ENCODE data around the gene RNF166. TPM values are rescaled to one million over a fixed set of nuclear protein-coding genes. Genes with fewer than 3 reads are reported as not detected.

The RNF166 gene
- total RNA-seq, 2 donors from 2014 or later, result 24.2 to 27.2 TPM

DNA sequence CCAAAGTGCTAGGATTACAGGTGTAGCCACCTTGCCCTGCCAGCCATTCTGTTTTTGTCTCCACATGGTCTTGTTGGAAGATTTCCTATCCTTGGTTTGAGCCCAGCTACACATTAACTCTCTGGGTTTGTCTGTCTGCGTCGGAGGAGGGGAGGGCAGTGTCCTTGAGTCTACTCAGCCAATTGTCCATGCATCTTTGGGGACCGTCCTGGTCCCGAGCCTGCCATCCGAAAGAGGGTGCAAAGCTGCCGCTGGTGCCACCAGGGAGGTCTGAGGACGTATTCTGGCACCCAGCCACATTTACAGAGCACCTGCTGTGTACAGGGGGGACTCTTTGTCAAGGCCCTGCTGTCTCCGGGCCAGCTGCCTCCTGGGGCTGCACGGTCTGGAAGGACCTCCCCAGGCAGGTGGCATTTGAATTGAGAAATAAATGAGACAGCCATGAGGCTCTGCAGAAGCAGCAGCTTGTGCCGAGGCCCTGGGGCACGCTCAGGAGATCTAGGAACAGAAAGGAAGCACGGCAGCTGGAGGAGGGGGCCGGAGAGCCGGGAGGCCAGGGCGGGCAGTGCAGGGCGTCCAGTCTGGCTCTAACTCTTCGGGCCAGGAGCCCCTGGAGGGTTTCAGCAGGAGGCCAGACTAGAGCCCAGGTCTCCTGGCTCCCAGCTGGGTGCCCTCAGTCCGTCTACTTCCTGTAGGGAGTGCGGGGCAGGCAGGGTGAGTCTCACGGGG, 56.8 kb downstream of the RNF166 start:
- no peak overlapping the region for H3K27ac ChIP-seq (ENCODE audit: low read depth, low read length)
- no peaks in the 10 kb centered on the region for H3K36me3 ChIP-seq (ENCODE audit: control insufficient read depth, insufficient read depth, low read length)
- 87 to 94% methylated on average over 5 to 20 of the region's 20 CpGs for WGBS, 2 experiments (ENCODE audit: insufficient coverage in 1 of 2, insufficient read length in 1 of 2)
- H3K4me1 ChIP-seq (ENCODE audit: control insufficient read depth, insufficient read depth, low read length), result peaks cover 5% of the 10 kb centered on the region
- Mint-ChIP-seq H3K9me3 (no peaks in the 10 kb centered on the region), H3K27ac (no peak overlapping the region), H3K36me3 (ENCODE audit: low read depth) (peaks cover 16% of the 10 kb centered on the region), H3K27me3 (ENCODE audit: insufficient read depth) (no peaks in the 10 kb centered on the region), H3K4me3 (peak overlapping the region; percentile 78), H3K4me1 (peaks cover 5% of the 10 kb centered on the region)
- no peak overlapping the region for H3K9ac ChIP-seq (ENCODE audit: extremely low read depth, low read length, poor library complexity, severe bottlenecking)
- TF ChIP-seq, protein P1, sequence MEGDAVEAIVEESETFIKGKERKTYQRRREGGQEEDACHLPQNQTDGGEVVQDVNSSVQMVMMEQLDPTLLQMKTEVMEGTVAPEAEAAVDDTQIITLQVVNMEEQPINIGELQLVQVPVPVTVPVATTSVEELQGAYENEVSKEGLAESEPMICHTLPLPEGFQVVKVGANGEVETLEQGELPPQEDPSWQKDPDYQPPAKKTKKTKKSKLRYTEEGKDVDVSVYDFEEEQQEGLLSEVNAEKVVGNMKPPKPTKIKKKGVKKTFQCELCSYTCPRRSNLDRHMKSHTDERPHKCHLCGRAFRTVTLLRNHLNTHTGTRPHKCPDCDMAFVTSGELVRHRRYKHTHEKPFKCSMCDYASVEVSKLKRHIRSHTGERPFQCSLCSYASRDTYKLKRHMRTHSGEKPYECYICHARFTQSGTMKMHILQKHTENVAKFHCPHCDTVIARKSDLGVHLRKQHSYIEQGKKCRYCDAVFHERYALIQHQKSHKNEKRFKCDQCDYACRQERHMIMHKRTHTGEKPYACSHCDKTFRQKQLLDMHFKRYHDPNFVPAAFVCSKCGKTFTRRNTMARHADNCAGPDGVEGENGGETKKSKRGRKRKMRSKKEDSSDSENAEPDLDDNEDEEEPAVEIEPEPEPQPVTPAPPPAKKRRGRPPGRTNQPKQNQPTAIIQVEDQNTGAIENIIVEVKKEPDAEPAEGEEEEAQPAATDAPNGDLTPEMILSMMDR (conservative IDR thresholded peaks at IDR 0.05), result no peak
- peak overlapping the region; percentile 90 for H3K4me3 ChIP-seq (ENCODE audit: low read length)
- no peaks in the 10 kb centered on the region for H3K9me3 ChIP-seq (ENCODE audit: control insufficient read depth, low read length)
- no peak for DNase-seq
- no peaks in the 10 kb centered on the region for H3K27me3 ChIP-seq (ENCODE audit: control insufficient read depth, insufficient read depth, low read length, poor library complexity, severe bottlenecking)

DNA sequence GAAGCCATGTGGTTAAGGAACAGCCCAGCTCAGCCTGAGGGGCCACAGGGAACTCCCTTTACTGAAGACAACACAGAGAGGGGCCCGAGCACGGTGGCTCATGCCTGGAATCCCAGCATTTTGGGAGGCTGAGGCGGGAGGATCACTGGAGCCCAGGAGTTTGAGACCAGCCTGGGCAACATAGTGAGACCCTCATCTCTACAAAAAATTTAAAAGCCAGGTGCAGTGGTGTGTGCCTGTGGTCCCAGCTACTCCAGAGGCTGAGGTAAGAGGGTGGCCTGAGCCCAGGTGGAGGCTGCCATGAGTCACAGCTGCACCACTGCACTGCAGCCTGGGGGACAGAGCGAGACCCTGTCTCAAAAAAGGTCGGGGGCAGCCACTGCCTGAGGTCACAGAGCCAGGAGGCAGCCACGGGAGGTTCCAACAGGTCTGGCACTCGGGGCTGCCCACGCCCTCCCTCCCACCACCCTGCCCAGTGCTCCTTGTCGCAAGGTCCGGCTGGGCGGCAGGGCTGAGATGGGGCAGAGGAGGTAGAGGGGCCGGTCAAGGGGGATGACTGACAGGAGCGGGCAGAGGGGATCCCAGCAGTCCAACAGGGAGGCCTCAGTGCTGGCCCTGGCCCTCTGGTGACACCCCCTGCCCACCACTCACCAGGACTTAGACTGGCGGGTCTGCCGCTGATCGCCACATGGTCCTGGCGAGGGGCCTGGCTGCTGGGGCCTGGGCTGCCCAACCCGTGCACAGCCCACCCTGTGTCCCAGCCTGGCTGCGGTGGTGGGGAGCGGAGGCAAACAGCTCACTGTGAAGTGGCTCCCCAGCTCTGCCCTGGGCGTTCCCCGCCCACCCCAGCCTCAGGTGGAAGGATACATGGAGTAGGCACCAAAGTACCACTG, 58.8 kb downstream of the RNF166 start:
- no peaks in the 10 kb centered on the region for H3K27me3 Mint-ChIP-seq (ENCODE audit: insufficient read depth)
- no peak overlapping the region for H3K4me3 Mint-ChIP-seq
- no peak overlapping the region for H3K27ac Mint-ChIP-seq
- H3K36me3 ChIP-seq (ENCODE audit: control insufficient read depth, insufficient read depth, low read length), result peaks cover 3% of the 10 kb centered on the region
- no peak overlapping the region for H3K27ac ChIP-seq (ENCODE audit: low read depth, low read length)
- no peak overlapping the region for H3K4me3 ChIP-seq (ENCODE audit: low read length)
- peaks cover 16% of the 10 kb centered on the region for H3K36me3 Mint-ChIP-seq (ENCODE audit: low read depth)
- DNase-seq, result no peak
- H3K27me3 ChIP-seq (ENCODE audit: control insufficient read depth, insufficient read depth, low read length, poor library complexity, severe bottlenecking), result no peaks in the 10 kb centered on the region
- H3K4me1 ChIP-seq (ENCODE audit: control insufficient read depth, insufficient read depth, low read length), result peaks cover 5% of the 10 kb centered on the region
- WGBS, 2 experiments (ENCODE audit: insufficient coverage in 1 of 2, insufficient read length in 1 of 2), result 93% methylated on average over 9 to 22 of the region's 22 CpGs
- no peak overlapping the region for H3K9ac ChIP-seq (ENCODE audit: extremely low read depth, low read length, poor library complexity, severe bottlenecking)
- H3K9me3 ChIP-seq (ENCODE audit: control insufficient read depth, low read length), result no peaks in the 10 kb centered on the region
- no peaks in the 10 kb centered on the region for H3K9me3 Mint-ChIP-seq
- peaks cover 5% of the 10 kb centered on the region for H3K4me1 Mint-ChIP-seq
- TF ChIP-seq, protein P1 (conservative IDR thresholded peaks at IDR 0.05), result no peak

Small RNAs within 50 kb of the gene (microRNA-seq; reads per million reads assigned to microRNA genes)
- not detected for gene MIR4722 (ENCODE audit: borderline microRNAs expressed)

Other genes with a start within 250 kb of the RNF166 start
- gene ZC3H18, start 136.0 kb downstream of the RNF166 start, total RNA-seq, result 10 to 100 TPM; 75.4 to 76.6 TPM
- gene IL17C, start 67.8 kb downstream of the RNF166 start, total RNA-seq, result not detected
- 100 to 1,000 TPM; 188 to 220 TPM for gene CYBA, start 55.4 kb downstream of the RNF166 start, total RNA-seq
- 10 to 100 TPM; 79.8 to 81.4 TPM for gene MVD, start 43.3 kb downstream of the RNF166 start, total RNA-seq
- 1 to 10 TPM in 1 of 2 donors, under 1 TPM in 1; 0.77 to 2.1 TPM for gene SNAI3, start 19.9 kb downstream of the RNF166 start, total RNA-seq
- gene CTU2, start 95 bp upstream of the RNF166 start, total RNA-seq, result 10 to 100 TPM; 16.7 to 24.3 TPM
- 10 to 100 TPM; 84.1 to 97.0 TPM for gene PIEZO1, start 78.8 kb upstream of the RNF166 start, total RNA-seq
- 10 to 100 TPM; 57.1 to 63.0 TPM for gene CDT1, start 97.4 kb upstream of the RNF166 start, total RNA-seq
- gene APRT, start 105.5 kb upstream of the RNF166 start, total RNA-seq, result 100 to 1,000 TPM; 200 to 230 TPM
- gene GALNS, start 150.5 kb upstream of the RNF166 start, total RNA-seq, result 10 to 100 TPM; 32.2 to 39.6 TPM
- gene TRAPPC2L, start 150.7 kb upstream of the RNF166 start, total RNA-seq, result 100 to 1,000 TPM; 110 TPM
- gene PABPN1L, start 160.3 kb upstream of the RNF166 start, total RNA-seq, result not detected

Measured in endodermal cell (in vitro differentiated cells).